ENCODE measurements around the gene GSC2.

GSC2 gene

GRCh38 chr22:19149991-19150390 lies at the start of gene GSC2:
Gene GSC2, minus strand, starts transcription at chr22:19150292. Its CDS starts 9 bp downstream, at chr22:19150283.
- in situ Hi-C loops (cut with MboI; ENCODE audit: low pct_unique_long_range_greater_than_20kb, low sequenced_read_pairs), result no loop called here
- no peak for DNase-seq

GRCh38 chr22:19199479-19199878 lies 49.4 kb upstream of the GSC2 start:
- no peak for DNase-seq
- in situ Hi-C loops (cut with MboI; ENCODE audit: low pct_unique_long_range_greater_than_20kb, low sequenced_read_pairs), result loop anchor here (25.0 kb wide), 1 partner anchor 112 kb away; no protein-coding TSS in a partner anchor

- in situ Hi-C loops (cut with MboI; ENCODE audit: low pct_unique_long_range_greater_than_20kb, low sequenced_read_pairs), result loop anchor here (25.0 kb wide), 1 partner anchor 111 kb away; no protein-coding TSS in a partner anchor
- DNase-seq, result no peak
Measured at GRCh38 chr22:19197997-19198865, 48.1 kb upstream of the GSC2 start.

- DNase-seq, result no peak
- in situ Hi-C loops (cut with MboI; ENCODE audit: low pct_unique_long_range_greater_than_20kb, low sequenced_read_pairs), result loop anchor here (25.0 kb wide), 1 partner anchor 110 kb away; no protein-coding TSS in a partner anchor
Measured at GRCh38 chr22:19196841-19197612, 46.9 kb upstream of the GSC2 start.

- in situ Hi-C loops (cut with MboI; ENCODE audit: low pct_unique_long_range_greater_than_20kb, low sequenced_read_pairs), result loop anchor here (25.0 kb wide), 1 partner anchor 109 kb away; no protein-coding TSS in a partner anchor
- DNase-seq, result no peak
Measured at GRCh38 chr22:19195796-19196731, 46.0 kb upstream of the GSC2 start.

- in situ Hi-C loops (cut with MboI; ENCODE audit: low pct_unique_long_range_greater_than_20kb, low sequenced_read_pairs), result loop anchor here (25.0 kb wide), 1 partner anchor 108 kb away; no protein-coding TSS in a partner anchor
- no peak for DNase-seq
Measured at GRCh38 chr22:19194766-19195536, 44.9 kb upstream of the GSC2 start.

GRCh38 chr22:19193879-19194278 lies 43.8 kb upstream of the GSC2 start:
- in situ Hi-C loops (cut with MboI; ENCODE audit: low pct_unique_long_range_greater_than_20kb, low sequenced_read_pairs), result loop anchor here (25.0 kb wide), 1 partner anchor 107 kb away; no protein-coding TSS in a partner anchor
- DNase-seq, result no peak

GRCh38 chr22:19187716-19188563 lies 37.8 kb upstream of the GSC2 start:
- in situ Hi-C loops (cut with MboI; ENCODE audit: low pct_unique_long_range_greater_than_20kb, low sequenced_read_pairs), result loop anchor here (25.0 kb wide), 1 partner anchor 101 kb away; no protein-coding TSS in a partner anchor
- no peak for DNase-seq

- DNase-seq, result no peak
- in situ Hi-C loops (cut with MboI; ENCODE audit: low pct_unique_long_range_greater_than_20kb, low sequenced_read_pairs), result loop anchor here (25.0 kb wide), 1 partner anchor 97 kb away; no protein-coding TSS in a partner anchor
Measured at GRCh38 chr22:19184276-19184997, 34.3 kb upstream of the GSC2 start.

GRCh38 chr22:19183216-19183615 lies 33.1 kb upstream of the GSC2 start:
- no peak for DNase-seq
- in situ Hi-C loops (cut with MboI; ENCODE audit: low pct_unique_long_range_greater_than_20kb, low sequenced_read_pairs), result loop anchor here (25.0 kb wide), 1 partner anchor 96 kb away; no protein-coding TSS in a partner anchor

GRCh38 chr22:19182472-19183157 lies 32.5 kb upstream of the GSC2 start:
- DNase-seq, result no peak
- in situ Hi-C loops (cut with MboI; ENCODE audit: low pct_unique_long_range_greater_than_20kb, low sequenced_read_pairs), result loop anchor here (25.0 kb wide), 1 partner anchor 95 kb away; no protein-coding TSS in a partner anchor

- in situ Hi-C loops (cut with MboI; ENCODE audit: low pct_unique_long_range_greater_than_20kb, low sequenced_read_pairs), result loop anchor here (25.0 kb wide), 1 partner anchor 95 kb away; no protein-coding TSS in a partner anchor
- no peak for DNase-seq
Measured at GRCh38 chr22:19181786-19182471, 31.8 kb upstream of the GSC2 start.

GRCh38 chr22:19180740-19181410 lies 30.8 kb upstream of the GSC2 start:
- in situ Hi-C loops (cut with MboI; ENCODE audit: low pct_unique_long_range_greater_than_20kb, low sequenced_read_pairs), result loop anchor here (25.0 kb wide), 1 partner anchor 94 kb away; no protein-coding TSS in a partner anchor
- DNase-seq, result no peak

- no peak for DNase-seq
- in situ Hi-C loops (cut with MboI; ENCODE audit: low pct_unique_long_range_greater_than_20kb, low sequenced_read_pairs), result loop anchor here (25.0 kb wide), 1 partner anchor 93 kb away; no protein-coding TSS in a partner anchor
Measured at GRCh38 chr22:19180234-19180633, 30.1 kb upstream of the GSC2 start.
